ENCODE results near the gene SRP54.
A peak's percentile ranks its signal among the peaks of the same experiment; 100 is the strongest.
"Not testable (repeated sequence)": the region's sequence is repeated elsewhere in the genome, so short reads cannot be mapped to it uniquely, and the experiment has no call there.

SRP54 gene

DNA sequence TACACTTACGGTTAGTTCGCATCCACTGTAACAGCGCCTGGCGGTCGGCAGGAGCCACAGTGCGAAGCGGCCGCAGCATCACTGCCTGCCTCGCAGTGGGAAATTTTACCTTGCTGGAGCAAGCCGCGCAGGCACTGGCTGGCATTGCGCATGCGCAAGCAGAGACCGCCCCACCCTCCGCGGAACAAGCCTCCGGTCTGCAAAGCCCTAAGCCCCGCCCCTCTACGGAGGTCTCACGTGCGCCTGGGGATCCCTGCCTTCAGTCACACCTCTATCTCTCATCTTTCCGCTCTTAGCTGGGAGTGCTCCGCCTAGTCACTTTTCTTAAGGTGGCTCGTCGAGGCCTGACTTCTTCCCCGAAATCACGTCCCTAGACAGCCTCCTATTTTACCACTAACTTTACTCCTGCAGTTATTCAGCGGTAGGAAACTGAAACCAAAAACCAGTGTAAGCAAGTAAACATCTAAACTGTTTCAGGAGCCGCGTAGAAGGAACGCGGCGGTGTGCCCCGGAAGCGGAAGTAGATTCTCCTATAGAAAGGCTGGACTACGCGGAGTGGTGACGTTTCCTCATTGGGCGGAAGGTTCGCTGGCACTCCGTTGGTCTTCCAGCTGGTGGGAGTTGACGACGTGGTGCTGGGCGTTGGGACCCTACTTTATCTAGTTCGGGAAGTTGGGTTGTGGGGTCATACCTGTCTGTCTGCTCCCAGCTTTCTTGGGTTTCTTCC is at the start of gene SRP54:
Gene SRP54 (plus strand): TSS at position 572 of the 727 bp plus-strand sequence. CDS start 13,718 bp downstream, outside the sequence.
- peak; percentile 100 for DNase-seq

DNA sequence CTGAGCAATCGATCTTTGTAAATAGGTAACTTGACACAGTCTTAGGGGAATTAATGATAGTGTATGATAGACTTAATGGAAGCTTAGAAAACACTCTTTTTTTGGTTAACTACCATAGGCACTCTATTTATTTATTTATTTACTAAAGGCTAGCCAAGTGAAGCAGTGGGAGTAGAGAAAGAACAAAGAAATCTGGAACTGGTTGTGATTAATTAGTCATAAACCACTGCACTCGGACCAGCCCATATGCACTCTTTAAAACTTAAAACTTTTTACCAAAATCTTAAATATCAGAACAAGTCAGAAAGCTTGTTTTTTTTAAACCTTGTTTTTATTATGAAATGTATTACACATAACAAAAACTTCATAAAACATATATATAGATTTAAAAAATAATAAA is 49.5 kb upstream of the SRP54 start:
- no peak for DNase-seq

DNA sequence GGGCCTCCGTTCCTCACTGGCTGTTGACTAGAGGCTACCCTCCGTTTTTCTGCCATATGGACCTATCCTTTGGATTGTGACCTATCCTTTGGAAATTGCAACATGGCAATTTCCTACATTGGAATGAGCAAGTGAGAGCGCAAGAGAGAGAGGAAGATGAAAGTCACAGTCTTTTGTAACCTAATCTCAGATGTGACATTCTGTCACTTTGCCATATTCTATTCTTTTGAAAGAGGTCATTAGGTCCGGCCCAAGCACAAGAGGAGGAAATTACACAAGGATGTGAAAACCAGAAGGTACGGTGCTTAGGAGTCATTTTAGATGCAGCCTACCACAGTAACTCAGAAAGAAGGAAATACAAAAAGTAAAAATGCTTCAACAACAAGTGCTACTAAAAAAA is 47.3 kb upstream of the SRP54 start:
- DNase-seq: no peak

GRCh38 chr14:34937442-34937841 is 45.4 kb upstream of the SRP54 start:
- DNase-seq: no peak

- DNase-seq: no peak
These were observed 44.9 kb upstream of the SRP54 start for GRCh38 chr14:34937876-34938275.

GRCh38 chr14:34943506-34943905 is 39.3 kb upstream of the SRP54 start:
- DNase-seq: no peak

- DNase-seq: no peak
These were observed 38.0 kb upstream of the SRP54 start for GRCh38 chr14:34944744-34945143.

GRCh38 chr14:34946699-34947098 is 36.1 kb upstream of the SRP54 start:
- no peak for DNase-seq

GRCh38 chr14:34951286-34951685 is 31.5 kb upstream of the SRP54 start:
- DNase-seq: no peak

- no peak for DNase-seq
These were observed 25.9 kb upstream of the SRP54 start for GRCh38 chr14:34956931-34957330.

GRCh38 chr14:34957771-34958286 is 25.0 kb upstream of the SRP54 start:
- no peak for DNase-seq

DNA sequence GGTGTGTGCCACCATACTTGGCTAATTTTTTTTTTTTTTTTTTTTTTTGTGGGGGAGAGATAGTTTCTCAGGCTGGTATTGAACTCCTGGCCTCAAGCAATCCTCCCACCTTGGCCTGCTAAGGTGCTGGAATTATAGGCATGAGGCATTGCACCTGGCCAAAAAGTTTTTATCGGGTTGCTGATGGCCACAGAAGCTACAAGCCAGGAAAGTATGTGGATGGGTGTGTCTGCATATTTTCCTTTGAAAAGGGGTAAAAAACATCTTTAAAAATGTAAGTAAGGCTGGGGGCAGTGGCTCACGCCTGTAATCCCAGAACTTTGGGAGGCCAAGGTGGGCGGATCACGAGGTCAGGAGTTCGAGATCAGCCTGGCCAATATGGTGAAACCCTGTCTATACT is 20.7 kb upstream of the SRP54 start:
- DNase-seq: not testable (repeated sequence)

DNA sequence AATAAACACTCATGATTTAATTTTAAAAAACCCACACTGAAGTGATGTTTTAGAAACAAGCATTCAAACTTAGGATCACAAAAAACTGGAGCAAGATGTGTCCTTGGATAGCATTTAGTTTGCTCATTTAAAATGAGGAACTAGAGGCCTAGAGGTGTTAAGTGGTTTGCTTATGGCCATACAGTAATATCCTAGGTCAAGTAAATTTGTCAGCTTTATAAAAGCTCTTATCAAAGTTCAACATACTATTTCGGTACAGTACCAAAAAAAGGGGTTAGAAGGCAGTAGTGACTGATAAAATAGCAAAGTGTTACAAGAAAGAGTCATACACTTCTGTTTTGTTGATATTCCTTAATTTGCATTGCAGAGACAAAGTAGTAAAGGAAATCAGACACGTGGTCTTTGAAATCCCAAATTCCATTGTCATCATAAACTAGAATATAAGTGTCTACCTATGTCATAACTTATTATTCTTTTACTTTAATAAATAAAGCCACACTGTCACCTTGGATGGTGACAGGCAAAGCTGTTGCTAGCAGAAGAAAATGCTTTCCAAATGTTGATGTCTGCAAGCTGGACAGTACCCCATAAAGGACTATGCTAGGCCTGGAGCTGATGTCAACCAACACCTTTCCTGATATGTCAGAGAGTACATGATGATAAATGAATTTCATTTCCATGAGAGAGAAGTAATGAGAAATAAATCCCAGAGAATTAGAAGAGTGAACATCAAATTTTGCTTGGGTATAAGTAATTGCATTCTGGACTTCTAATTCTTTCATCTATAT is 17.6 kb upstream of the SRP54 start:
- DNase-seq: no peak

DNA sequence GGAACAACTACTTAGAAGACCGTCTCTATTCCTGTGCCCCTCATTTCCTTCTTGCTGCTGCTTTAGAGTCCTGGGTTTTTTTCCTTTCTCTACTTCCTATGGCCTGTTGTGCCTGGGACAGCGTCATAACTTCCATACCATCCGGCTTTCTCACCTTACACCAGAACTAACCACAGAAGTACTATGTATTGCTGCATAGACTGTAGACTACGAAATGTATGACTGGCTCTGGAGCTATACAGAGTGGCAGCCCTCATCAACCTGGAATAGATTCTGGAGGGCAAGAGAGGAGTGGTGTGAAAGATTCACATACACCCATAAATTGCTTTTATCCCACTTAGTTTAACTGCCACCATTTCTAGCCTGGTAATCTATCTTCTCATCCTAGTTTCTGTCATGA is 16.9 kb upstream of the SRP54 start:
- no peak for DNase-seq

- DNase-seq: no peak
These were observed 16.4 kb upstream of the SRP54 start for GRCh38 chr14:34966413-34966812.

GRCh38 chr14:34970665-34971064 is 12.1 kb upstream of the SRP54 start:
- DNase-seq: no peak

- no peak for DNase-seq
These were observed 11.4 kb upstream of the SRP54 start for GRCh38 chr14:34971381-34971780.

DNA sequence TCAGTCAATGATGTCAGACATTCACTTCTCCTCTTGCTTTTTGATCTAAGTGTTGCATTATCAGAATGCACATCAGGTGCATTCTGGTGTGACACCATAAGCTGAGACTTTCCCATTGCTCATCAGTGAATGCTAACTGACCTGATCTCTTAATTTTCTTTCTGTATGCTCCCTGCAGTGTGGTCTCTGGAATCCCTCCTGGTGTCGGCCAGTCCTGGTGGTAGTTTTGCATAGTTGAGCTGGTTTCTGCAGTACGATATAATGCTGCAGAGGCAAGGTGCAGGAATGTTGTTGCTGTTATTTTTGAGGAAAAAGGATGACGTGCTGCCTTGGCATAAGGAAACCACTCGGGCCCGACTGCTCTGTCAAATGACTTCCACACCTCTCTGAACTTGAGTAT is 11.0 kb upstream of the SRP54 start:
- no peak for DNase-seq

DNA sequence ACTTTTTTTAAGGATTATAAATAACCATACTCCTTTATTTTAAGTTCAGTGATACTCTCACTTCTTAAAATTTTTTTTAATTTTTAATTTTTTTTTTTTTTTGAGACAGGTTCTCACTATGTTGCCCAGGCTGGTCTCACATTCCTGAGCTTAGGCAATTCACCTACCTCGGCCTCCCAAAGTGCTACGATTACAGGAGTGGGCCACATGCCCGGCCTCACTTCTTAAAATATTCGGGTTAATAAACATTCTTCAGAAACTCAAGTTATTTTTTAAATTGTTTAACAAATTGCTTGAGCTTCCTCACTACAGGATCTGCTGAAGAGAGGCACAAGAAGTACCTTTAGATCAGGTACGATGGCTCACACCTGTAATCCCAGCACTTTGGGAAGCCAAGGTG is 4.3 kb upstream of the SRP54 start:
- no peak for DNase-seq

DNA sequence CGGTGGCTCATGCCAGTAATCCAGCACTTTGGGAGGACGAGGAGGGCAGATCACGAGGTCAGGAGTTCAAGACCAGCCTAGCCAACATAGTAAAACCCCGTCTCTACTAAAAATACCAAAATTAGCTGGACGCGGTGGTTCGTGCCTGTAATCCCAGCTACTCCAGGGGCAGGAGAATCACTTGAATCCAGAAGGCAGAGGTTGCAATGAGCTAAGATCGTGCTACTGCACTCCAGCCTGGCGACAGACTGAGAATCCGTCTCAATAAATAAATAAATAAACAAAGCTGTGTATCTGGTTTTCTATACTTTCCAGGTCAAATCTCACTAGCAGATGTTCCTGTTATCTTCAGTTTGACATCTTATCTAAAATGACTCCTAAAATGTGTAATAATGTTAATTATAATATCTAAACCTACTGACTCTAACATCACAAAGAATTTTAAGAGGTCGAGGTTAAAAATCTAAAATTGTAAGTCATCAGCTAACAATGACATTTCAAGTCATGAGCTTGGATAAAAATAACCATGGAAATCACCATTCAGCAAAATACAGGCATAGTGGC is 2.4 kb upstream of the SRP54 start:
- no peak for DNase-seq

DNA sequence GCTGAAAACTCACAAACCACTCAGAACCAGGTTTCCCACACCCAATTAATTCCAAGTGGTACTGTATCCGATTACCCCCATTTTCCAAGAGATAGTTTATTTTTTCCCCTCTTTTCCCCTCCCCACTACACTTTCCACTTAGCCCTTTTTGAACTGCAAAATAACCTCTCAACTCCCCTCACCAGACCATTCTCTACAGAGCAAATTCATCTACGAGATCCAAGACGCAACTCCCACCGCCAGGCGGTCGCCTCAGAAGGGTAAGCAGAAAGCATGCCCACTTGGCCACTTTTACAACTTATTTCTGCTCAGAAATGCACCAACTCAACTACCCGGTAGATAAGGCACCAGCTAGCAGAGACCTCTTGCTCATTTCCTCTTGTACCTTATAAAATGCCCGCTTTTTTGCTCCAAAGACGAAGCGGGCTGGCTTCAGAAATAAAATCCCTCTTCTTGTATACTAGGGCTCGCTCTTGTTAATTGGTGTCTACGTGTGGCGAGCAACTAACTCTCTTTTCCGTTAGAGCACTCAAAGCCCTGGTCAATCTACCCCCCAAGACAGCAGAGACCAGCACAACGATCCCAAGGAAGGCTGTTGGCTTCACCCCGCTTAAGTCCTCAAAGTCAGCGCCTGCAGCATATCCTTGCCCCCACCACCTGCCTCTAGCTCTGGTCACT is 910 bp upstream of the SRP54 start:
- DNase-seq: peak; percentile 55

GRCh38 chr14:34983148-34983760 is 462 bp downstream of the SRP54 start:
- DNase-seq: no peak

- DNase-seq: no peak
These were observed 994 bp downstream of the SRP54 start for GRCh38 chr14:34983786-34984185.
